ENCODE results near the gene RPGRIP1.
"Not testable (repeated sequence)": the region's sequence is repeated elsewhere in the genome, so short reads cannot be mapped to it uniquely, and the experiment has no call there.

RPGRIP1 gene

GRCh38 chr14:21299562-21300130 is 19.8 kb downstream of the RPGRIP1 start:
- DNase-seq (ENCODE audit: low spot score) = no peak

- no peak for DNase-seq (ENCODE audit: low spot score)
Measured at GRCh38 chr14:21300892-21301291, 21.0 kb downstream of the RPGRIP1 start.

- DNase-seq (ENCODE audit: low spot score) = no peak
Measured at GRCh38 chr14:21302013-21302835, 22.3 kb downstream of the RPGRIP1 start.

GRCh38 chr14:21302836-21303140 is 22.9 kb downstream of the RPGRIP1 start:
- DNase-seq (ENCODE audit: low spot score) = not testable (repeated sequence)

GRCh38 chr14:21307637-21308036 is 27.8 kb downstream of the RPGRIP1 start:
- no peak for DNase-seq (ENCODE audit: low spot score)

GRCh38 chr14:21308132-21308478 is 28.2 kb downstream of the RPGRIP1 start:
- no peak for DNase-seq (ENCODE audit: low spot score)

- peak; percentile 58 for DNase-seq (ENCODE audit: low spot score)
Measured at GRCh38 chr14:21308479-21309237, 28.8 kb downstream of the RPGRIP1 start.

GRCh38 chr14:21309238-21309636 is 29.4 kb downstream of the RPGRIP1 start:
- DNase-seq (ENCODE audit: low spot score) = no peak

- no peak for DNase-seq (ENCODE audit: low spot score)
Measured at GRCh38 chr14:21309956-21310355, 30.1 kb downstream of the RPGRIP1 start.

- DNase-seq (ENCODE audit: low spot score) = no peak
Measured at GRCh38 chr14:21311614-21312013, 31.7 kb downstream of the RPGRIP1 start.

GRCh38 chr14:21313512-21313911 is 33.6 kb downstream of the RPGRIP1 start:
- no peak for DNase-seq (ENCODE audit: low spot score)

GRCh38 chr14:21317398-21317797 is 37.5 kb downstream of the RPGRIP1 start:
- DNase-seq (ENCODE audit: low spot score) = no peak

- no peak for DNase-seq (ENCODE audit: low spot score)
Measured at GRCh38 chr14:21320913-21321312, 41.0 kb downstream of the RPGRIP1 start.

GRCh38 chr14:21322716-21323115 is 42.8 kb downstream of the RPGRIP1 start:
- DNase-seq (ENCODE audit: low spot score) = no peak

GRCh38 chr14:21326972-21327371 is 47.1 kb downstream of the RPGRIP1 start:
- no peak for DNase-seq (ENCODE audit: low spot score)

Measured in hematopoietic multipotent progenitor cell treated with erythropoietin and hydrocortisone succinate and interleukin-3 and kit ligand, for 17 days (in vitro differentiated cells).